SK-N-SH (cell line): Measurements from ENCODE around the gene BRD4. TPM values are rescaled to one million over a fixed set of nuclear protein-coding genes. Genes with fewer than 3 reads are reported as not detected.

Experiments used
- CTCF ChIA-PET: fragments of 300-600, 350-600 bp; formaldehyde crosslinking; extraction: SDS; loops from one replicate; lab custom pipeline; 2021; lab: Yijun Ruan, JAX
- POLR2A ChIA-PET: fragments of 350-600 bp; sonication (Branson Sonifier 250); formaldehyde crosslinking; extraction: SDS; loops from one replicate; lab custom pipeline; 2020; ENCODE audit warnings: antibody characterized with exemption, inconsistent platforms; lab: Yijun Ruan, JAX
- DNase-seq: peaks from one replicate; pipeline ENCODE4 v3.0.0; 2012
- H2AFZ ChIP-seq: fragments of 200-600 bp; sonication (generic); 2 replicates; pipeline ENCODE4 v1.8.1; 2016; ENCODE audit warnings: antibody characterized with exemption, mild to moderate bottlenecking, low read depth
- H3F3A ChIP-seq: fragments of 200-600 bp; sonication (generic); replicated peaks from 2 replicates; pipeline ENCODE3; 2016; ENCODE audit warnings: antibody characterized with exemption, mild to moderate bottlenecking; ENCODE audit not compliant: insufficient read depth
- H3K27ac ChIP-seq, 2 experiments: fragments of 200-500 bp in 1 of 2; fragments of 200-600 bp in 1 of 2; sonication (Bioruptor generic) in 1 of 2; sonication (generic), shearing (Covaris generic) in 1 of 2; 2 replicates each; pipeline versions ENCODE4 v1.5.1 to v1.6.1; 2014 to 2016; ENCODE audit warnings: low read depth in 2 of 2, inconsistent platforms in 1 of 2, low read length in 1 of 2, mild to moderate bottlenecking in 1 of 2, mixed read lengths in 1 of 2
- H3K27me3 ChIP-seq: fragments of 200-600 bp; sonication (generic), shearing (Covaris generic); 2 replicates; pipeline ENCODE4 v1.6.1; 2016; ENCODE audit warnings: mixed run types; ENCODE audit not compliant: insufficient read depth
- H3K36me3 ChIP-seq, 2 experiments: fragments of 200-500 bp in 1 of 2; fragments of 200-600 bp in 1 of 2; sonication (Bioruptor generic) in 1 of 2; sonication (generic) in 1 of 2; replicated peaks in 1 of 2; 2 replicates each; pipeline versions ENCODE3 to v1.5.1; 2014 to 2016; ENCODE audit warnings: low read length in 1 of 2, mild to moderate bottlenecking in 1 of 2; ENCODE audit not compliant: insufficient read depth in 2 of 2, control insufficient read depth in 1 of 2
- H3K4me1 ChIP-seq, 2 experiments: fragments of 200-500 bp in 1 of 2; fragments of 200-600 bp in 1 of 2; sonication (Bioruptor generic) in 1 of 2; sonication (generic), shearing (Covaris generic) in 1 of 2; 2 replicates each; pipeline versions ENCODE4 v1.5.1 to v1.6.1; 2014 to 2016; ENCODE audit warnings: low read depth in 1 of 2, low read length in 1 of 2, mixed run types in 1 of 2; ENCODE audit not compliant: insufficient read depth in 2 of 2, control insufficient read depth in 1 of 2
- H3K4me2 ChIP-seq: fragments of 200-600 bp; sonication (generic), shearing (Covaris generic); 2 replicates; pipeline ENCODE4 v1.6.1; 2017; ENCODE audit warnings: mixed run types
- H3K4me3 ChIP-seq, 2 experiments: fragments of 200-500 bp in 1 of 2; fragments of 200-600 bp in 1 of 2; sonication (Bioruptor generic) in 1 of 2; sonication (generic), shearing (Covaris generic) in 1 of 2; 2 replicates each; pipeline versions ENCODE4 v1.5.1 to v1.8.1; 2014 to 2016; ENCODE audit warnings: low read depth in 2 of 2, inconsistent platforms in 1 of 2, low read length in 1 of 2, mild to moderate bottlenecking in 1 of 2, mixed read lengths in 1 of 2, moderate library complexity in 1 of 2
- H3K79me2 ChIP-seq: fragments of 200-600 bp; sonication (generic); 2 replicates; pipeline ENCODE4 v1.8.1; 2017; ENCODE audit warnings: mild to moderate bottlenecking; ENCODE audit not compliant: insufficient read depth
- H3K9ac ChIP-seq: fragments of 200-600 bp; sonication (generic); 2 replicates; pipeline ENCODE4 v1.6.1; 2017; ENCODE audit warnings: mixed run types
- H3K9me2 ChIP-seq: fragments of 200-600 bp; sonication (generic); 2 replicates; pipeline ENCODE4 v1.6.1; 2017; ENCODE audit warnings: mixed run types
- H3K9me3 ChIP-seq: fragments of 200-600 bp; sonication (generic); 2 replicates; pipeline ENCODE4 v1.6.1; 2017; ENCODE audit warnings: mixed run types, mild to moderate bottlenecking, moderate library complexity
- H4K20me1 ChIP-seq: fragments of 200-600 bp; sonication (generic); 2 replicates; pipeline ENCODE4 v1.6.1; 2017; ENCODE audit warnings: mild to moderate bottlenecking, mixed run types; ENCODE audit not compliant: insufficient read depth
- ELF1 ChIP-seq: IDR thresholded peaks from 2 replicates; pipeline ENCODE4 v1.4.0; 2012
- EP300 ChIP-seq, 2 experiments: IDR thresholded peaks; 2 replicates each; pipeline versions ENCODE4 v1.4.0 to v1.6.1; 2012; ENCODE audit warnings: borderline replicate concordance in 1 of 2, low read depth in 1 of 2, low read length in 1 of 2
- EZH2phosphoT487 ChIP-seq: fragments of 200-600 bp; sonication (generic); IDR thresholded peaks from 2 replicates; pipeline ENCODE4 v1.6.1; 2017; ENCODE audit warnings: low read depth, mixed run types, mild to moderate bottlenecking, antibody characterized with exemption, moderate library complexity, borderline replicate concordance
- FOXM1 ChIP-seq: IDR thresholded peaks from 2 replicates; pipeline ENCODE4 v1.4.0; 2012; ENCODE audit warnings: low read depth, mild to moderate bottlenecking
- GATA2 ChIP-seq: sonication (generic); formaldehyde crosslinking; IDR thresholded peaks from 2 replicates; pipeline ENCODE4 v1.5.0; 2020; ENCODE audit warnings: mild to moderate bottlenecking, missing genetic modification reagents
- JUND ChIP-seq: IDR thresholded peaks from 2 replicates; pipeline ENCODE4 v1.4.0; 2012
- NFIC ChIP-seq: IDR thresholded peaks from 2 replicates; pipeline ENCODE4 v1.4.0; 2012; ENCODE audit warnings: borderline replicate concordance
- RCOR1 ChIP-seq: fragments of 150-350 bp; IDR thresholded peaks from 2 replicates; pipeline ENCODE4 v1.6.1; 2017; ENCODE audit warnings: antibody characterized with exemption, low read length
- RXRA ChIP-seq: IDR thresholded peaks from 2 replicates; pipeline ENCODE4 v1.4.0; 2012; ENCODE audit warnings: low read depth, mild to moderate bottlenecking, borderline replicate concordance
- SIN3A ChIP-seq: IDR thresholded peaks from 2 replicates; pipeline ENCODE4 v1.6.1; 2012; ENCODE audit warnings: low read depth, mild to moderate bottlenecking, low read length, moderate library complexity, borderline replicate concordance
- TAF1 ChIP-seq: IDR thresholded peaks from 2 replicates; pipeline ENCODE4 v1.6.1; 2012; ENCODE audit warnings: low read depth, mild to moderate bottlenecking, low read length, moderate library complexity, borderline replicate concordance
- TCF12 ChIP-seq: IDR thresholded peaks from 2 replicates; pipeline ENCODE4 v1.4.0; 2012
- TEAD4 ChIP-seq: IDR thresholded peaks from 2 replicates; pipeline ENCODE4 v1.4.0; 2012; ENCODE audit warnings: mild to moderate bottlenecking, borderline replicate concordance; ENCODE audit not compliant: insufficient read depth
- WGBS: methylation state at CpG from one replicate; pipeline ENCODE4 v1.1.6; 2017; ENCODE audit warnings: low lambda C conversion rate; 5-methylcytosine and 5-hydroxymethylcytosine counted together
- polyA plus RNA-seq, 3 experiments: library from polyadenylated mRNA; depleted of rRNA; stranded (reverse); fragments of >200 nt; gene quantifications; 2 replicates each; pipeline ENCODE4 v1.2.3, GENCODE V29; 2012
- TF ChIP-seq, protein P1 (sequence below): IDR thresholded peaks from 2 replicates; pipeline ENCODE4 v1.4.0; 2012; ENCODE audit warnings: low read depth, borderline replicate concordance
- TF ChIP-seq, protein P2 (sequence below): fragments of 150-350 bp; IDR thresholded peaks from 2 replicates; pipeline ENCODE4 v1.6.1; 2017; ENCODE audit warnings: antibody characterized with exemption, low read length, low read depth, borderline replicate concordance
- TF ChIP-seq, protein P3 (sequence below): fragments of 200-600 bp; sonication (generic); IDR thresholded peaks from 2 replicates; pipeline ENCODE4 v1.6.1; 2017; ENCODE audit warnings: antibody characterized with exemption, mild to moderate bottlenecking, moderate library complexity
- TF ChIP-seq, protein P4 (sequence below): IDR thresholded peaks from 2 replicates; pipeline ENCODE4 v1.4.0; 2012; ENCODE audit warnings: low read depth
- TF ChIP-seq, protein P5 (sequence below): IDR thresholded peaks from 2 replicates; pipeline ENCODE4; 2012

BRD4 gene
- polyA plus RNA-seq, 1 of the 3 experiments (the other 2 are of a cell fraction) = 10.0 TPM

DNA sequence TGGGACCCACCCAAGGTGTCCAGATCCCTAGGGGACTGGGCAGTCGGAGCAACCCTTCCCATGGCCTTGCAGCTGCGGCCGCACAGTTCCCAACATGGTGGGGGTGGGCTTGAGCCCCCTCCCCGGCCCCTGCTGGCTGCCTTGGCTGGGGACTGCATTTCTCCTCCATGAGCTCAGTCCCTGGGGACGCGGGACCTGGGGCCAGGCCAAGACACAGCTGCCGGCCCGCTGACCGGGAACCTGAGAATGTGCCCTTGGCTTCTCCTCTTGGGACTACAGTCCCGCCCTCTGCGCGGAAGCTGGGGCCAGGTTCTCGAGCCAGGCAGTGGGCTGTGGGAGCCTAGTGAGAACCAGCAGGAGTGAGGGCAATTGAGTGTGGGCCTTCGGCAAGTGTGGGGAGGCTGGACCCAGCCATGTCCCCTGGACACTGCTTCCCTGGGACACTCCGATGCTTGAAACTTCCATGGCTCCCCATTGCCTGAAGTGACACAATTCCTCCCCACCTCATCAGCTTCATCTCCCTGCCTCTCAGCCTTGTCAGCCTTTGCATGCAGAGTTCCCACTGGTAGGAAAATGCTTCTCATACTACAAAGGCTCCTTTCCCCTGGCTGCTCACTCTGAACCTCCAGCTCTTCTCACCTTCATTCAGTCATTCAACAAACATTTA is 118.5 kb downstream of the BRD4 start:
- DNase-seq = no peak
- Histone ChIP-seq H2AFZ (no peak overlapping the region), H4K20me1 (no peaks in the 10 kb centered on the region), H3K4me2 (no peak overlapping the region), H3K36me3 (no peaks in the 10 kb centered on the region), H3K4me1 (no peaks in the 10 kb centered on the region), H3F3A (no peaks in the 10 kb centered on the region)
- POLR2A ChIA-PET = no interaction called here
- 87% methylated on average over 6 of the region's 15 CpGs for WGBS
- TF ChIP-seq ELF1 (no peak), JUND (no peak), TEAD4 (no peak), TCF12 (no peak), SIN3A (no peak), EP300 (IDR thresholded peaks at IDR 0.05; ENCODE audit: borderline replicate concordance in 1 of 2, low read depth in 1 of 2, low read length in 1 of 2) (no peak), RXRA (no peak), TAF1 (no peak), RCOR1 (no peak), EZH2phosphoT487 (no peak), FOXM1 (no peak), NFIC (no peak), GATA2 (CRISPR knock-in tag) (no peak)
- TF ChIP-seq, protein P1, sequence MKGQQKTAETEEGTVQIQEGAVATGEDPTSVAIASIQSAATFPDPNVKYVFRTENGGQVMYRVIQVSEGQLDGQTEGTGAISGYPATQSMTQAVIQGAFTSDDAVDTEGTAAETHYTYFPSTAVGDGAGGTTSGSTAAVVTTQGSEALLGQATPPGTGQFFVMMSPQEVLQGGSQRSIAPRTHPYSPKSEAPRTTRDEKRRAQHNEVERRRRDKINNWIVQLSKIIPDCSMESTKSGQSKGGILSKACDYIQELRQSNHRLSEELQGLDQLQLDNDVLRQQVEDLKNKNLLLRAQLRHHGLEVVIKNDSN = no peak
- TF ChIP-seq, protein P2, sequence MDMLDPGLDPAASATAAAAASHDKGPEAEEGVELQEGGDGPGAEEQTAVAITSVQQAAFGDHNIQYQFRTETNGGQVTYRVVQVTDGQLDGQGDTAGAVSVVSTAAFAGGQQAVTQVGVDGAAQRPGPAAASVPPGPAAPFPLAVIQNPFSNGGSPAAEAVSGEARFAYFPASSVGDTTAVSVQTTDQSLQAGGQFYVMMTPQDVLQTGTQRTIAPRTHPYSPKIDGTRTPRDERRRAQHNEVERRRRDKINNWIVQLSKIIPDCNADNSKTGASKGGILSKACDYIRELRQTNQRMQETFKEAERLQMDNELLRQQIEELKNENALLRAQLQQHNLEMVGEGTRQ = no peak
- TF ChIP-seq, protein P3, sequence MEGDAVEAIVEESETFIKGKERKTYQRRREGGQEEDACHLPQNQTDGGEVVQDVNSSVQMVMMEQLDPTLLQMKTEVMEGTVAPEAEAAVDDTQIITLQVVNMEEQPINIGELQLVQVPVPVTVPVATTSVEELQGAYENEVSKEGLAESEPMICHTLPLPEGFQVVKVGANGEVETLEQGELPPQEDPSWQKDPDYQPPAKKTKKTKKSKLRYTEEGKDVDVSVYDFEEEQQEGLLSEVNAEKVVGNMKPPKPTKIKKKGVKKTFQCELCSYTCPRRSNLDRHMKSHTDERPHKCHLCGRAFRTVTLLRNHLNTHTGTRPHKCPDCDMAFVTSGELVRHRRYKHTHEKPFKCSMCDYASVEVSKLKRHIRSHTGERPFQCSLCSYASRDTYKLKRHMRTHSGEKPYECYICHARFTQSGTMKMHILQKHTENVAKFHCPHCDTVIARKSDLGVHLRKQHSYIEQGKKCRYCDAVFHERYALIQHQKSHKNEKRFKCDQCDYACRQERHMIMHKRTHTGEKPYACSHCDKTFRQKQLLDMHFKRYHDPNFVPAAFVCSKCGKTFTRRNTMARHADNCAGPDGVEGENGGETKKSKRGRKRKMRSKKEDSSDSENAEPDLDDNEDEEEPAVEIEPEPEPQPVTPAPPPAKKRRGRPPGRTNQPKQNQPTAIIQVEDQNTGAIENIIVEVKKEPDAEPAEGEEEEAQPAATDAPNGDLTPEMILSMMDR = no peak
- TF ChIP-seq, protein P4, sequence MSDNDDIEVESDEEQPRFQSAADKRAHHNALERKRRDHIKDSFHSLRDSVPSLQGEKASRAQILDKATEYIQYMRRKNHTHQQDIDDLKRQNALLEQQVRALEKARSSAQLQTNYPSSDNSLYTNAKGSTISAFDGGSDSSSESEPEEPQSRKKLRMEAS = no peak
- TF ChIP-seq, protein P5, sequence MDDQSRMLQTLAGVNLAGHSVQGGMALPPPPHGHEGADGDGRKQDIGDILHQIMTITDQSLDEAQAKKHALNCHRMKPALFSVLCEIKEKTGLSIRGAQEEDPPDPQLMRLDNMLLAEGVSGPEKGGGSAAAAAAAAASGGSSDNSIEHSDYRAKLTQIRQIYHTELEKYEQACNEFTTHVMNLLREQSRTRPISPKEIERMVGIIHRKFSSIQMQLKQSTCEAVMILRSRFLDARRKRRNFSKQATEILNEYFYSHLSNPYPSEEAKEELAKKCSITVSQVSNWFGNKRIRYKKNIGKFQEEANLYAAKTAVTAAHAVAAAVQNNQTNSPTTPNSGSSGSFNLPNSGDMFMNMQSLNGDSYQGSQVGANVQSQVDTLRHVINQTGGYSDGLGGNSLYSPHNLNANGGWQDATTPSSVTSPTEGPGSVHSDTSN = no peak
- TF ChIP-seq, all 33 proteins: peak for 0
- H3K9ac ChIP-seq = no peak overlapping the region
- no peaks in the 10 kb centered on the region for H3K9me2 ChIP-seq
- H3K27ac ChIP-seq = no peak overlapping the region
- CTCF ChIA-PET = interaction anchor here (0.8 to 1.4 kb wide), 3 partner anchors 14 to 37 kb away, joined by 3 read pairs; no protein-coding TSS in a partner anchor
- no peaks in the 10 kb centered on the region for H3K27me3 ChIP-seq
- no peaks in the 10 kb centered on the region for H3K9me3 ChIP-seq
- H3K79me2 ChIP-seq = no peaks in the 10 kb centered on the region
- no peak overlapping the region for H3K4me3 ChIP-seq
